ENCODE results near the gene ICOSLG. TPM values are rescaled to one million over a fixed set of nuclear protein-coding genes. Genes with fewer than 3 reads are reported as not detected.
"Not testable (repeated sequence)": the region's sequence is repeated elsewhere in the genome, so short reads cannot be mapped to it uniquely, and the experiment has no call there.

ICOSLG gene
- total RNA-seq, 1 donor, result 15.4 TPM

- not testable (repeated sequence) for H3K4me3 ChIP-seq (ENCODE audit: low read length); H3K4me1 ChIP-seq (ENCODE audit: insufficient read depth, low read length); H3K27me3 ChIP-seq (ENCODE audit: insufficient read depth, low read length); H3K9me3 ChIP-seq (ENCODE audit: low read depth, low read length)
Measured at GRCh38 chr21:44181506-44181905, 59.2 kb downstream of the ICOSLG start.

- H3K4me1 ChIP-seq (ENCODE audit: insufficient read depth, low read length); H3K4me3 ChIP-seq (ENCODE audit: low read length); H3K9me3 ChIP-seq (ENCODE audit: low read depth, low read length); H3K27me3 ChIP-seq (ENCODE audit: insufficient read depth, low read length): not testable (repeated sequence)
Measured at GRCh38 chr21:44176127-44176526, 64.6 kb downstream of the ICOSLG start.

- H3K9me3 ChIP-seq (ENCODE audit: low read depth, low read length); H3K4me1 ChIP-seq (ENCODE audit: insufficient read depth, low read length); H3K4me3 ChIP-seq (ENCODE audit: low read length); H3K27me3 ChIP-seq (ENCODE audit: insufficient read depth, low read length): not testable (repeated sequence)
Measured at GRCh38 chr21:44175189-44175588, 65.6 kb downstream of the ICOSLG start.

Other genes with a start within 250 kb of the ICOSLG start
- gene TRAPPC10, start 228.6 kb downstream of the ICOSLG start, total RNA-seq, result 75.4 TPM
- gene PWP2, start 133.5 kb downstream of the ICOSLG start, total RNA-seq, result 9.1 TPM
- 12.2 TPM for gene GATD3, start 107.3 kb downstream of the ICOSLG start, total RNA-seq
- not detected for gene DNMT3L, start 21.0 kb upstream of the ICOSLG start, total RNA-seq
- 0.10 TPM for gene AIRE, start 44.9 kb upstream of the ICOSLG start, total RNA-seq
- gene PFKL, start 59.1 kb upstream of the ICOSLG start, total RNA-seq, result 61.3 TPM
- gene CFAP410, start 98.4 kb upstream of the ICOSLG start, total RNA-seq, result 17.6 TPM
- gene TRPM2, start 112.7 kb upstream of the ICOSLG start, total RNA-seq, result 2.2 TPM
- 0.31 TPM for gene LRRC3, start 214.6 kb upstream of the ICOSLG start, total RNA-seq

Data from mononuclear cell (primary cell).